MG63 (cell line): ENCODE data around the gene NUBPL. TPM values are rescaled to one million over a fixed set of nuclear protein-coding genes. Genes with fewer than 3 reads are reported as not detected.

ENCODE experiments used
- DNase-seq: peaks from one replicate; pipeline ENCODE4 v3.0.0-alpha.2; 2020
- H3K27me3 ChIP-seq: fragments of 250-450 bp; sonication (Bioruptor Pico); 2 replicates; pipeline ENCODE4 v1.5.1; 2020; ENCODE audit warnings: mild to moderate bottlenecking, moderate library complexity
- H3K36me3 ChIP-seq: fragments of 250-450 bp; sonication (Bioruptor Pico); 2 replicates; pipeline ENCODE4 v1.5.1; 2020; ENCODE audit warnings: mild to moderate bottlenecking, moderate library complexity
- H3K4me3 ChIP-seq: fragments of 250-450 bp; sonication (Bioruptor Pico); 2 replicates; pipeline ENCODE4 v1.5.1; 2020; ENCODE audit warnings: mild to moderate bottlenecking, moderate library complexity
- H3K9me3 ChIP-seq: fragments of 250-450 bp; sonication (Bioruptor Pico); 2 replicates; pipeline ENCODE4 v1.5.1; 2020; ENCODE audit warnings: mild to moderate bottlenecking, moderate library complexity
- total RNA-seq: library from RNA; depleted of rRNA; stranded (reverse); fragments of >200 nt; shearing (Covaris generic); gene quantifications from 2 replicates; pipeline ENCODE4 v1.2.3, GENCODE V29; 2014; ENCODE audit warnings: low replicate concordance; rRNA removed

NUBPL gene
- 10.9 and 20.6 TPM in 2 replicates for total RNA-seq

GRCh38 chr14:31561155-31561846 lies at the start of gene NUBPL:
TSS of gene NUBPL (plus strand) at chr14:31561404. CDS start at chr14:31561440, 36 bp downstream.
- Histone ChIP-seq H3K9me3 (no peaks in the 10 kb centered on the region), H3K36me3 (no peaks in the 10 kb centered on the region), H3K27me3 (no peaks in the 10 kb centered on the region), H3K4me3 (peak within 1 kb of the TSS; percentile 64)
- peak; percentile 92 for DNase-seq

DNA sequence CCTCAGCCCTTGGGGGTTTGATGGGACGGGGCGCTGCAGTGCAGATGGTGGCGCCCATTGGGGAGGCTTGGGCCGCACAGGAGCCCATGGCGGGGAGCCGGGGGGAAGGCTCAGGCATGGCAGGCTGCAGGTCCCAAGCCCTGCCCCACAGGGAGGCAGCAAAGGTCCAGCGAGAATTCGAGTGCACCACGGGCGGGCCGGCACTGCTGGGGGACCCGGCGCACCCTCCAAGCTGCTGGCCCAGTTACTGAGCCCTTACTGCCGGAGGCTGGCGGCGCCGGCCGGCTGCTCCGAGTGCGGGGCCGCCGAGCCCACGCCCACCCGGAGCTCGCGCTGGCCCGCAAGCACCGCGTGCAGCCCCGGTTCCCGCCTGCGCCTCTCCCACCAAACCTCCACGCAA lies 34.1 kb upstream of the NUBPL start:
- no peaks in the 10 kb centered on the region for H3K36me3 ChIP-seq
- H3K9me3 ChIP-seq: no peaks in the 10 kb centered on the region
- no peak for DNase-seq
- H3K27me3 ChIP-seq: no peaks in the 10 kb centered on the region
- no peak overlapping the region for H3K4me3 ChIP-seq

- Histone ChIP-seq H3K27me3 (no peaks in the 10 kb centered on the region), H3K36me3 (no peaks in the 10 kb centered on the region), H3K4me3 (no peak overlapping the region), H3K9me3 (no peaks in the 10 kb centered on the region)
- DNase-seq: no peak
Observed at GRCh38 chr14:31527546-31527945, 33.7 kb upstream of the NUBPL start.

DNA sequence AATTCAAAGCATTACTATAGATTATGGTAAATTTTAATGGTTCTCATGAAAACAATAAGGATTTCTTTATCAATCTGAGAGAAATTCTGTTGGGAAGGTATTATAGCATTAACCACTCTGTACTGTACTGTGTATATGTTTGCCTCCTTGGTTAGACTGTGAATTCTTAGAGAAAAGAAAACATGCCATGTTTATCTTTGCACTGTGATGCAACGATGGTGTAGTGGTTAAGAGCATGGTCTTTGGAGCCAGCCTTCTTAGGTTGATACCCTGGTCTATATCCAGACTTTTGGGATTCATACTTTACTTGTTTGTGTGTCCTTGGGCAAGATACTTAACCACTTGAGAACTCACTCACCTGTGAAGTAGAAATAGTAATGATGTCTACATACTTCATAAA lies 32.2 kb upstream of the NUBPL start:
- H3K36me3 ChIP-seq: no peaks in the 10 kb centered on the region
- no peaks in the 10 kb centered on the region for H3K9me3 ChIP-seq
- H3K27me3 ChIP-seq: no peaks in the 10 kb centered on the region
- no peak overlapping the region for H3K4me3 ChIP-seq
- DNase-seq: no peak

- Histone ChIP-seq H3K4me3 (no peak overlapping the region), H3K27me3 (no peaks in the 10 kb centered on the region), H3K9me3 (no peaks in the 10 kb centered on the region), H3K36me3 (no peaks in the 10 kb centered on the region)
- no peak for DNase-seq
Observed at GRCh38 chr14:31530136-31530535, 31.1 kb upstream of the NUBPL start.

DNA sequence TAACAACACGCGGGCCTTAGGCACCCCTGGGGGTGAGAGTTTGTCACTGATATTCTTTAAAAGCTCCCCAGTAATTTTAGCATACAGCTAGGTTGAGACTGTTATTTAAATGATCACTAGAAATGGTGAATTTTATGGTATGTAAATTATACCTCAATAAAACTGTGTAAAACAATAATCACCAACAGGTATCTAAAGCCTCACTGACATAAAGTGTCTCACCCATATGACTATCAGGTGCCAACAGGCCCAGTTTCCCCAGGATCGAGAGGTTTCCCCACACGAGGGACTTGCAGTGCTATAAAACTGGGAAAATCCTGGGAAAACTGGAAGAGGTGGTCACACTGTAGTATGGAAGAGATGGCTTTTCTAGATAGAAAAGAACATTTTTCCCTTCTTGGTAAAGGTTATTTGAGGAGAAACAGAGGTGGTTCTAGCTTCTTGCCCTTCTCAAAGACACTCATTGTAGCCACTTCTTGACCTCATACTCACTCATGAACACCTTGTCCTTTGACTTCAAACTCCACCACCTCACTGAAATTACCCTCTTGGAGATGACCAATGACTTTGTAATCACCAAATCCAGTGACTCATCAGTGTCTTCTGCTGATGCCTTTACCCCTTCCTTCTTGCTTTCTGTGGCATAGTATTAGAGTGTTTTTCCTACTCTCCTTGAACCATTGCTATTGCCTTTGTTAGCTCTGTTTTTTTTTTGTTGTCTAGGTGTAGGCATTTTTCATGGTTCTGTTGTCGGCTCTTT lies 24.8 kb upstream of the NUBPL start:
- no peaks in the 10 kb centered on the region for H3K36me3 ChIP-seq
- H3K9me3 ChIP-seq: no peaks in the 10 kb centered on the region
- DNase-seq: no peak
- H3K4me3 ChIP-seq: no peak overlapping the region
- H3K27me3 ChIP-seq: no peaks in the 10 kb centered on the region

DNA sequence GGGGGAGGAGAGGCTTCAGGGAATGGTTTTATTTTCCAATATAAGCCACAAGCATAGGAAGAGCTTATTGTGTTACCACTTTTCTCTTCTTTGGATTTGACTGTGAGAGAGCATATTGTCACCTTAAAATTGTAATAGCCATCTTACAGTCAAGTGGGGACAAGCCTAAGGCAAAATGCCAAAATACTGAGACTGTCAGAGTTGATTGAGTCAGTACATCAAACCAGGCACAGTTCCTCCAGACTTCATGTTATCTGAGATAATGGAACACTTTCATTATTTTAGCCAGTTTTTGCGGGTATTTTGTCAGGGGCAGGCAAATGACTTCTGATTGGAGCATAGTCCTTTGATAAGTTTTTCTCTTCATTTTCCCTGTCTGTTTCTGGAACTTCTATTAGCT lies 19.5 kb upstream of the NUBPL start:
- Histone ChIP-seq H3K4me3 (no peak overlapping the region), H3K9me3 (no peaks in the 10 kb centered on the region), H3K27me3 (no peaks in the 10 kb centered on the region), H3K36me3 (no peaks in the 10 kb centered on the region)
- no peak for DNase-seq

GRCh38 chr14:31543969-31544799 lies 17.0 kb upstream of the NUBPL start:
- H3K9me3 ChIP-seq: no peaks in the 10 kb centered on the region
- no peak overlapping the region for H3K4me3 ChIP-seq
- H3K36me3 ChIP-seq: no peaks in the 10 kb centered on the region
- H3K27me3 ChIP-seq: no peaks in the 10 kb centered on the region
- DNase-seq: no peak

- no peak for DNase-seq
- no peaks in the 10 kb centered on the region for H3K27me3 ChIP-seq
Observed at GRCh38 chr14:31544816-31545215, 16.4 kb upstream of the NUBPL start.

GRCh38 chr14:31545328-31545727 lies 15.9 kb upstream of the NUBPL start:
- H3K4me3 ChIP-seq: no peak overlapping the region
- no peaks in the 10 kb centered on the region for H3K27me3 ChIP-seq
- DNase-seq: no peak
- H3K36me3 ChIP-seq: no peaks in the 10 kb centered on the region
- H3K9me3 ChIP-seq: no peaks in the 10 kb centered on the region

More at GRCh38 chr14:31544816-31545215, 16.4 kb upstream of the NUBPL start:
- H3K36me3 ChIP-seq: no peaks in the 10 kb centered on the region
- H3K9me3 ChIP-seq: no peaks in the 10 kb centered on the region
- H3K4me3 ChIP-seq: no peak overlapping the region

DNA sequence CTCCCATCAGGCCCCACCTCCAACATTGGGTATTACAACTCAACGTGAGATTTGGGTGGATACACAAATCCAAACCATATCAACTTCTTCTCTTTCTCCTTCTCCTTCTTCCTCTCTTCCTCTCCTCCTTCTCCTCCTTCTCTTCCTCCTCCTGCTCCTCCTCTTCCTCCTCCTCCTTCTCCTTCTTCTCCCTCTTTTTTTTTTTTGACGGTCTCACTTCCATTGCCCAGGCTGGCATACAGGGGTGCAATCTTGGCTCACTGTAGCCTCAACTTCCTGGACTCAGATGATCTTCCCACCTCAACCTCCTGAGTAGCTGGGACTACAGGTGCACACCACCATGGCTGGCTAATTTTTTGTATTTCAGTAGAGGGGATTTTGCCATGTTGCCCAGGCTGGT lies 11.4 kb upstream of the NUBPL start:
- no peaks in the 10 kb centered on the region; the same call in 1 of the 2 replicates for H3K27me3 ChIP-seq
- DNase-seq: no peak
- no peaks in the 10 kb centered on the region for H3K9me3 ChIP-seq
- no peak overlapping the region for H3K4me3 ChIP-seq
- H3K36me3 ChIP-seq: no peaks in the 10 kb centered on the region

GRCh38 chr14:31550589-31550988 lies 10.6 kb upstream of the NUBPL start:
- Histone ChIP-seq H3K9me3 (no peaks in the 10 kb centered on the region), H3K27me3 (no peaks in the 10 kb centered on the region; the same call in 1 of the 2 replicates), H3K4me3 (no peak overlapping the region), H3K36me3 (no peaks in the 10 kb centered on the region)
- DNase-seq: no peak

- Histone ChIP-seq H3K9me3 (no peaks in the 10 kb centered on the region), H3K36me3 (no peaks in the 10 kb centered on the region), H3K27me3 (no peaks in the 10 kb centered on the region; the same call in 1 of the 2 replicates), H3K4me3 (no peak overlapping the region)
- DNase-seq: no peak
Observed at GRCh38 chr14:31556191-31556590, 5.0 kb upstream of the NUBPL start.

DNA sequence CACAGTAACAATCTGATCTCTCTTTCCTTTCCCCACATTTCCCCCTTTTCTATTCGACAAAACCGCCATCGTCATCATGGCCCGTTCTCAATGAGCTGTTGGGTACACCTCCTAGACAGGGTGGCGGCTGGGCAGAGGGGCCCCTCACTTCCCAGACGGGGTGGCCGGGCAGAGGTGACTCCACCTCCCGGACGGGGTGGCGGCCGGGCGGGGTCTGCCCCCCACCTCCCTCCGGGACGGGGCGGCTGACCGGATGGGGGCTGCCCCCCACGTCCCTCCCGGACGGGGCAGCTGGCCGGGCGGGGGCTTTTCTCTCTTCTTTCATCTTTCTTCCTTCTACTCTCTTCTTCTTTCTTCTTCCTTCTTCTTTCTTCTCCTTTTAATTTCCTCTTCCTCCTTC lies 1.3 kb upstream of the NUBPL start:
- no peak overlapping the region for H3K4me3 ChIP-seq
- H3K36me3 ChIP-seq: no peaks in the 10 kb centered on the region
- DNase-seq: no peak
- no peaks in the 10 kb centered on the region for H3K27me3 ChIP-seq
- no peaks in the 10 kb centered on the region for H3K9me3 ChIP-seq

DNA sequence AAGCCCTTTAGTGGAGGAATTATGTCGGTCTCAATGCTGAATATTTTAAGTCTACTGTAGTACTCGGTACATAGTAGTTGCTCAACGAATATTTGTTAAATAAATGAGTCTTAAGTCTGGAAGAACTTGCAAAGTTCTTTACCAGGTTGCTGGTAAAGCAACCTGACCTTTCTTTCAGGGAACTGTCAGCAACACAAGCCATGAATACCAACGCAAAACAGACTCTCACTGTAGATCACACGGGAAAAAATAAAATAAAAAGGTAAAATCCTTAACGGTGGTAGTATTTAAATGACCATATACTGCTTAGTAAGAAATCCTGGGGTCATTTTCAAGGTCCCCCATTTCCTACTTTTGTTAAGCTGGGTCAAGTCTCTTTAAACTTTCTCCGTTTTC lies 447 bp upstream of the NUBPL start:
- no peaks in the 10 kb centered on the region for H3K27me3 ChIP-seq
- H3K9me3 ChIP-seq: no peaks in the 10 kb centered on the region
- DNase-seq: no peak
- no peaks in the 10 kb centered on the region for H3K36me3 ChIP-seq
- H3K4me3 ChIP-seq: peak overlapping the region; percentile 64

- Histone ChIP-seq H3K36me3 (no peaks in the 10 kb centered on the region), H3K27me3 (no peaks in the 10 kb centered on the region), H3K4me3 (no peak overlapping the region), H3K9me3 (no peaks in the 10 kb centered on the region)
- no peak for DNase-seq
Observed at GRCh38 chr14:31564194-31564593, 3.0 kb downstream of the NUBPL start.

- DNase-seq: no peak
- Histone ChIP-seq H3K9me3 (no peaks in the 10 kb centered on the region), H3K27me3 (no peaks in the 10 kb centered on the region), H3K4me3 (no peak overlapping the region), H3K36me3 (no peaks in the 10 kb centered on the region)
Observed at GRCh38 chr14:31566456-31566855, 5.3 kb downstream of the NUBPL start.
